HEK293 (cell line): ENCODE data around the gene MLPH.

Experiments used
- GLI4 ChIP-seq: fragments of 450-650 bp; formaldehyde crosslinking; IDR thresholded peaks from 2 replicates; pipeline ENCODE4 v1.5.1; 2016; ENCODE audit warnings: missing biosample characterization, missing genetic modification characterization
- HOXD13 ChIP-seq: sonication (generic); formaldehyde crosslinking; IDR thresholded peaks from 2 replicates; pipeline ENCODE4 v1.8.0; 2022; ENCODE audit warnings: missing genetic modification reagents, borderline replicate concordance
- ZBTB7A ChIP-seq: fragments of 450-650 bp; formaldehyde crosslinking; IDR thresholded peaks from 2 replicates; pipeline ENCODE4 v1.5.1; 2016; ENCODE audit warnings: low read depth, missing biosample characterization, missing genetic modification characterization
- ZNF324 ChIP-seq: fragments of 450-650 bp; formaldehyde crosslinking; IDR thresholded peaks from 2 replicates; pipeline ENCODE4 v1.5.1; 2016; ENCODE audit warnings: missing biosample characterization, missing genetic modification characterization
- ZNF354C ChIP-seq: fragments of 450-650 bp; formaldehyde crosslinking; IDR thresholded peaks from 2 replicates; pipeline ENCODE4 v1.5.1; 2016; ENCODE audit warnings: missing biosample characterization, missing genetic modification characterization, low read depth, borderline replicate concordance
- ZNF37A ChIP-seq: fragments of 450-650 bp; IDR thresholded peaks from 2 replicates; pipeline ENCODE4 v1.5.1; 2018; ENCODE audit warnings: missing biosample characterization, missing genetic modification characterization
- ZNF423 ChIP-seq: fragments of 450-650 bp; formaldehyde crosslinking; IDR thresholded peaks from 2 replicates; pipeline ENCODE4 v1.5.1; 2016; ENCODE audit warnings: missing biosample characterization, missing genetic modification characterization
- ZNF473 ChIP-seq: fragments of 450-650 bp; formaldehyde crosslinking; IDR thresholded peaks from 2 replicates; pipeline ENCODE4 v1.5.1; 2017; ENCODE audit warnings: missing biosample characterization, missing genetic modification characterization
- ZNF660 ChIP-seq: fragments of 450-650 bp; IDR thresholded peaks from 2 replicates; pipeline ENCODE4 v1.5.1; 2018; ENCODE audit warnings: missing biosample characterization, mild to moderate bottlenecking, missing genetic modification characterization
- TF ChIP-seq, protein P1 (sequence below): fragments of 450-650 bp; formaldehyde crosslinking; IDR thresholded peaks from 2 replicates; pipeline ENCODE4 v1.5.1; 2016; ENCODE audit warnings: missing biosample characterization, missing genetic modification characterization
- TF ChIP-seq, protein P2 (sequence below): fragments of 450-650 bp; formaldehyde crosslinking; conservative IDR thresholded peaks from 2 replicates; pipeline ENCODE4 v1.5.1; 2016; ENCODE audit warnings: low read depth, missing biosample characterization, missing genetic modification characterization

DNA sequence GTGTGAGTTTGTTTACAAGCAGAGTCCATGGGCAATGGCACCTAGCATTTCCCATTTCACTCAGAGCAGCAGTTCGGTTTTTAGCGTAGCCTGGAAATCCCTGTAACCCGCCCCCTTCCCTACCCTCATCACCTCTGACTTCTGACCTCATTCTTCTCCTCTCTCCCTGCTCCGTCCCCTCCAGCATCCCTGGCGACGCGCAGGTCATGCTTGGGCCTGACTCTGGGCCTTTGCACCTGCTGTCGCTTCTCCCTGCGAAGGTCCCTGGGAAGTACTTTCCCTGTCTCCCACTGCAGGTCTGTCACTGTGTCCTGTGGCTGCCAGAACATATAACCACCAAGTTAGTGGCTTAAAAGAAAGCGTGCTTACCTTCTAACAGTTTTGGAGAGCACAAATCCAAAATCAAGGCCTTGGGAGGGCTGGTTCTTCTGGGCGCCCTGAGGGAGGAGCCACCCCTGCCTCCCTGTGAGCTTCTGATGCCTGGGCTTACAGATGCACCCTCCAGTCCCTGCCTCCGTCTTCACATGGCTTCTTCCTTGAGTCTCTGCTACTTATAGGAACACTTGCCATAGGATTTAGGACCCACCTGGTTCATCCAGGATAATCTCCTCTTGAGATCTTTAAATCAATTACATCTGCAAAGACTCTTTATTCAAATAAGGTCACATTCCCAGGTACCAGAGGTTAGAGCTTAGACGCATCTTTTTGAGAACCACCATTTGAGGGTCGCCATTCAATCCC lies 111.6 kb downstream of the MLPH start:
- TF ChIP-seq ZNF660 (tag by site-specific recombination) (no peak), ZBTB7A (tag by site-specific recombination) (no peak), ZNF473 (no peak), HOXD13 (no peak), GLI4 (tag by site-specific recombination) (no peak), ZNF324 (tag by site-specific recombination) (no peak), ZNF354C (tag by site-specific recombination) (no peak), ZNF37A (tag by site-specific recombination) (no peak), ZNF423 (tag by site-specific recombination) (no peak)
- TF ChIP-seq, protein P1, sequence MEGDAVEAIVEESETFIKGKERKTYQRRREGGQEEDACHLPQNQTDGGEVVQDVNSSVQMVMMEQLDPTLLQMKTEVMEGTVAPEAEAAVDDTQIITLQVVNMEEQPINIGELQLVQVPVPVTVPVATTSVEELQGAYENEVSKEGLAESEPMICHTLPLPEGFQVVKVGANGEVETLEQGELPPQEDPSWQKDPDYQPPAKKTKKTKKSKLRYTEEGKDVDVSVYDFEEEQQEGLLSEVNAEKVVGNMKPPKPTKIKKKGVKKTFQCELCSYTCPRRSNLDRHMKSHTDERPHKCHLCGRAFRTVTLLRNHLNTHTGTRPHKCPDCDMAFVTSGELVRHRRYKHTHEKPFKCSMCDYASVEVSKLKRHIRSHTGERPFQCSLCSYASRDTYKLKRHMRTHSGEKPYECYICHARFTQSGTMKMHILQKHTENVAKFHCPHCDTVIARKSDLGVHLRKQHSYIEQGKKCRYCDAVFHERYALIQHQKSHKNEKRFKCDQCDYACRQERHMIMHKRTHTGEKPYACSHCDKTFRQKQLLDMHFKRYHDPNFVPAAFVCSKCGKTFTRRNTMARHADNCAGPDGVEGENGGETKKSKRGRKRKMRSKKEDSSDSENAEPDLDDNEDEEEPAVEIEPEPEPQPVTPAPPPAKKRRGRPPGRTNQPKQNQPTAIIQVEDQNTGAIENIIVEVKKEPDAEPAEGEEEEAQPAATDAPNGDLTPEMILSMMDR (tag by site-specific recombination) = no peak
- TF ChIP-seq, protein P2, sequence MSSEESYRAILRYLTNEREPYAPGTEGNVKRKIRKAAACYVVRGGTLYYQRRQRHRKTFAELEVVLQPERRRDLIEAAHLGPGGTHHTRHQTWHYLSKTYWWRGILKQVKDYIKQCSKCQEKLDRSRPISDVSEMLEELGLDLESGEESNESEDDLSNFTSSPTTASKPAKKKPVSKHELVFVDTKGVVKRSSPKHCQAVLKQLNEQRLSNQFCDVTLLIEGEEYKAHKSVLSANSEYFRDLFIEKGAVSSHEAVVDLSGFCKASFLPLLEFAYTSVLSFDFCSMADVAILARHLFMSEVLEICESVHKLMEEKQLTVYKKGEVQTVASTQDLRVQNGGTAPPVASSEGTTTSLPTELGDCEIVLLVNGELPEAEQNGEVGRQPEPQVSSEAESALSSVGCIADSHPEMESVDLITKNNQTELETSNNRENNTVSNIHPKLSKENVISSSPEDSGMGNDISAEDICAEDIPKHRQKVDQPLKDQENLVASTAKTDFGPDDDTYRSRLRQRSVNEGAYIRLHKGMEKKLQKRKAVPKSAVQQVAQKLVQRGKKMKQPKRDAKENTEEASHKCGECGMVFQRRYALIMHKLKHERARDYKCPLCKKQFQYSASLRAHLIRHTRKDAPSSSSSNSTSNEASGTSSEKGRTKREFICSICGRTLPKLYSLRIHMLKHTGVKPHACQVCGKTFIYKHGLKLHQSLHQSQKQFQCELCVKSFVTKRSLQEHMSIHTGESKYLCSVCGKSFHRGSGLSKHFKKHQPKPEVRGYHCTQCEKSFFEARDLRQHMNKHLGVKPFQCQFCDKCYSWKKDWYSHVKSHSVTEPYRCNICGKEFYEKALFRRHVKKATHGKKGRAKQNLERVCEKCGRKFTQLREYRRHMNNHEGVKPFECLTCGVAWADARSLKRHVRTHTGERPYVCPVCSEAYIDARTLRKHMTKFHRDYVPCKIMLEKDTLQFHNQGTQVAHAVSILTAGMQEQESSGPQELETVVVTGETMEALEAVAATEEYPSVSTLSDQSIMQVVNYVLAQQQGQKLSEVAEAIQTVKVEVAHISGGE = no peak
